Mesothelial cell of epicardium (in vitro differentiated cells): Measurements from ENCODE around the gene INPP5B. TPM values are rescaled to one million over a fixed set of nuclear protein-coding genes. Genes with fewer than 3 reads are reported as not detected.
"Not testable (repeated sequence)": the region's sequence is repeated elsewhere in the genome, so short reads cannot be mapped to it uniquely, and the experiment has no call there.

ENCODE experiments used
- DNase-seq, 2 experiments: peaks; one replicate each; pipeline ENCODE4 v3.0.0; 2021; ENCODE audit warnings: low spot score in 2 of 2; ENCODE audit not compliant: unreplicated experiment in 2 of 2
- H3K27ac Mint-ChIP-seq: 2 replicates; pipeline ENCODE4 v1.8.0; 2021; ENCODE audit warnings: mixed read lengths
- H3K27me3 Mint-ChIP-seq: 2 replicates; pipeline ENCODE4 v1.8.0; 2021; ENCODE audit warnings: low read depth, mixed read lengths
- H3K36me3 Mint-ChIP-seq: 2 replicates; pipeline ENCODE4 v1.8.0; 2021; ENCODE audit warnings: mixed read lengths
- H3K4me1 Mint-ChIP-seq: 2 replicates; pipeline ENCODE4 v1.8.0; 2021; ENCODE audit warnings: mixed read lengths
- H3K4me3 Mint-ChIP-seq: 2 replicates; pipeline ENCODE4 v1.8.0; 2021; ENCODE audit warnings: mild to moderate bottlenecking, moderate library complexity, mixed read lengths
- H3K9me3 Mint-ChIP-seq: 2 replicates; pipeline ENCODE4 v1.8.0; 2021; ENCODE audit warnings: mixed read lengths
- total RNA-seq: library from RNA; stranded (reverse); gene quantifications from 3 replicates; pipeline ENCODE4 v1.2.1, GENCODE V29; 2021
- TF ChIP-seq, protein P1 (sequence below): fragments of 200-600 bp; sonication (generic); IDR thresholded peaks from one replicate; pipeline ENCODE4 v1.5.0; 2021; ENCODE audit warnings: antibody characterized with exemption; ENCODE audit not compliant: unreplicated experiment

The INPP5B gene
- total RNA-seq, 1 donor from 2014 or later: 21.5 TPM

DNA sequence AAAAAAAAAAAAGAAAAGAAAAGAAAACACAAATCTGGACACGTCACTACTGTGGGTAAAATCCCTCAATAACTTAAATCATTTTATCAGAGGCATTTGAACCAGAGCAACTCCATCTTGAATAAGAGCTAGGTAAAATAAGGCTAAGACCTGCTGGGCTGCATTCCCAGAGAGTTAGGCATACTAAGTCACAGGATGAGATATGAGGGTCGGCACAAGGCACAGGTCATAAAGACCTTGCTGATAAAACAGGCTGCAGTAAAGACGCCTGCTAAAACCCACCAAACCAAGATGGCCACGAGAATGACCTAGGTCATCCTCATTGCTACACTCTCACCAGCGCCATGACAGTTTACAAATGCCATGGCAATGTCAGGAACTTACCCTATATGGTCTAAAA is 43.9 kb downstream of the INPP5B start:
- Mint-ChIP-seq H3K27ac (peak overlapping the region; percentile 21), H3K36me3 (peaks cover 29% of the 10 kb centered on the region), H3K4me1 (no peaks in the 10 kb centered on the region), H3K9me3 (peaks cover 13% of the 10 kb centered on the region), H3K4me3 (no peak overlapping the region), H3K27me3 (no peaks in the 10 kb centered on the region)
- no peak for DNase-seq
- TF ChIP-seq, protein P1, sequence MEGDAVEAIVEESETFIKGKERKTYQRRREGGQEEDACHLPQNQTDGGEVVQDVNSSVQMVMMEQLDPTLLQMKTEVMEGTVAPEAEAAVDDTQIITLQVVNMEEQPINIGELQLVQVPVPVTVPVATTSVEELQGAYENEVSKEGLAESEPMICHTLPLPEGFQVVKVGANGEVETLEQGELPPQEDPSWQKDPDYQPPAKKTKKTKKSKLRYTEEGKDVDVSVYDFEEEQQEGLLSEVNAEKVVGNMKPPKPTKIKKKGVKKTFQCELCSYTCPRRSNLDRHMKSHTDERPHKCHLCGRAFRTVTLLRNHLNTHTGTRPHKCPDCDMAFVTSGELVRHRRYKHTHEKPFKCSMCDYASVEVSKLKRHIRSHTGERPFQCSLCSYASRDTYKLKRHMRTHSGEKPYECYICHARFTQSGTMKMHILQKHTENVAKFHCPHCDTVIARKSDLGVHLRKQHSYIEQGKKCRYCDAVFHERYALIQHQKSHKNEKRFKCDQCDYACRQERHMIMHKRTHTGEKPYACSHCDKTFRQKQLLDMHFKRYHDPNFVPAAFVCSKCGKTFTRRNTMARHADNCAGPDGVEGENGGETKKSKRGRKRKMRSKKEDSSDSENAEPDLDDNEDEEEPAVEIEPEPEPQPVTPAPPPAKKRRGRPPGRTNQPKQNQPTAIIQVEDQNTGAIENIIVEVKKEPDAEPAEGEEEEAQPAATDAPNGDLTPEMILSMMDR: no peak

DNA sequence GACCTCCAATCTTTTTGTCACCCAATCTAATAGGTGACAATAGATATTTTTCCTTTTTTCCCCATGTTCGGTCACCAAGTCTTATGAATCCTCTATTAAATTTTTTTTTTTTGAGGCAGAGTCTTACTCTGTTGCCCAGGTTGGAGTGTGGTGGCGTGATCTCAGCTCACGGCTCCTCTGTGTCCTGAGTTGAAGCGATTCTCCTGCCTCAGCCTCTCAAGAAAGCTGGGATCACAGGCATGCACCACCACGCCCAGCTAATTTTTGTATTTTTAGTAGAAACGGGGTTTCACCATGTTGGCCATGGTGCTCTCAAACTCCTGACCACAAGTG is 45.0 kb downstream of the INPP5B start:
- no peak overlapping the region for H3K27ac Mint-ChIP-seq
- H3K27me3 Mint-ChIP-seq: no peaks in the 10 kb centered on the region
- H3K4me3 Mint-ChIP-seq: no peak overlapping the region
- peaks cover 19% of the 10 kb centered on the region for H3K36me3 Mint-ChIP-seq
- TF ChIP-seq, protein P1: no peak
- DNase-seq: no peak
- H3K4me1 Mint-ChIP-seq: no peaks in the 10 kb centered on the region
- H3K9me3 Mint-ChIP-seq: peaks cover 7% of the 10 kb centered on the region

DNA sequence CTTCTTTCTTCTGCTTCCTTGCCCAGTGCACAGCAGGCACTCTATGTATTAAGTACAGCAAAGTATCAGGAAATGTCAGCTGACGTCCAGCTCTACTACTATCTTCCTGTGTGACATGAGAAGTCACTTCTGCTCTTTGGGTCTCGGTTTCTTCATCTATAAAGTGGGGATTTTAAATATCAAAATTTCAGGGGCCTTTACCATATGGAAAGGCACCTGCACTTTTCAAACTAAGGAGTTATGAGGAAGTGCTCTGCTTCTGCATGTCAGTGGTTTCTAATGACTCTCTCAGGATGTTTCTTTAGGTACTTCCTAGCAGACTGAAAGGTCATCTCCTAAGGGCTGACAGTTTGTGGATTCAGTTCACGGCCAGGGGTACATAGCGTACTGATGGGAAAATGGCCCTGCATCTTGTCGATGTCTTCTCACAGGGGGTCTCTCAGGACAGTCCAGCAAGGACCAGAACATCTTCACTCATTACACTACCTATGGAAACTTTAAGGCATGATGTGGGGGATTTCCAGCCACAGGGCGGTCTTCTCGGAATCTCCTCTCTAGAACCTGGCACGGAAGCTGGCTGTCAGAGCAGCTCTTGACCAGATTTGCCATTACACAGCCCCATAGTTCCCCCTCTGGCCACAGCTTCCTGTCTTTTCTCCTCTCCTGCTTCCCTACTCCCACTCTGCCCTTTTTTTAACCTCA is 45.5 kb downstream of the INPP5B start:
- no peaks in the 10 kb centered on the region for H3K4me1 Mint-ChIP-seq
- TF ChIP-seq, protein P1: no peak
- H3K27ac Mint-ChIP-seq: no peak overlapping the region
- no peaks in the 10 kb centered on the region for H3K27me3 Mint-ChIP-seq
- DNase-seq: no peak
- H3K36me3 Mint-ChIP-seq: peaks cover 17% of the 10 kb centered on the region
- no peak overlapping the region for H3K4me3 Mint-ChIP-seq
- peaks cover 4% of the 10 kb centered on the region for H3K9me3 Mint-ChIP-seq

DNA sequence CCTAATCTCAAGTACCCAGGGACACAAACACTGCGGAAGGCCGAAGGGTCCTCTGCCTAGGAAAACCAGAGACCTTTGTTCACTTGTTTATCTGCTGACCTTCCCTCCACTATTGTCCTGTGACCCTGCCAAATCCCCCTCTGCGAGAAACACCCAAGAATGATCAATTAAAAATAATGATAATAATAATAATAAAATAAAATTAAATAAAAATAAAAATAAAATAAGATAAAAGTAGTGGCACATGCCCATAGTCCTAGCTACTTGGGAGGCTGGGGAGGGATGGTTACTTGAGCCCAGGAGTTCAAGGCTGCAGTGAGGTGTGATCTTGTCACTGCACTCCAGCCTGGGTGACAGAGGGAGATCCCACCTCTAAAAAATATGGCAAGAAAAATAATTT is 49.3 kb downstream of the INPP5B start:
- not testable (repeated sequence) for H3K27ac Mint-ChIP-seq, H3K9me3 Mint-ChIP-seq, H3K4me3 Mint-ChIP-seq, H3K27me3 Mint-ChIP-seq, DNase-seq, H3K4me1 Mint-ChIP-seq
- peaks cover 13% of the 10 kb centered on the region for H3K36me3 Mint-ChIP-seq

DNA sequence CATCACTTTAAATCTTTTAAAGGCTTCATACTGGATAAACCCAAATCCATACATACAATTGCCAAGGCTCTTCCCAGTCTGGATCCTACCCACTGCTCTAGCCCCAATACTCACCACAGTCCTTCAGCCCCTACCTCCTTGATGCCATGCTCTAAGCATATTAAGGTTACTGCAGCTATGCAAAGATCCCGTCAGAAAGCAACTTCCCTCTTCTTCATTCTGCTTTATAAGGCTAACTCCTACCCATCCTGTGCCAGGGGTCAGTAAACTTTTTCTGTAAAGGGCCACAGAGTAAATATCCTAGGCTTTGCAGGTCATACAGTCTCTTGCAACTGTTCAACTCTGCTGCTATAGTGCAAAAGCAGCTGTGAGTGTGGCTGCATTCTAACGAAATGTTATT is 53.2 kb downstream of the INPP5B start:
- H3K27me3 Mint-ChIP-seq: no peaks in the 10 kb centered on the region
- H3K4me1 Mint-ChIP-seq: no peaks in the 10 kb centered on the region
- no peak overlapping the region for H3K27ac Mint-ChIP-seq
- TF ChIP-seq, protein P1: no peak
- peaks cover 4% of the 10 kb centered on the region for H3K9me3 Mint-ChIP-seq
- H3K36me3 Mint-ChIP-seq: peaks cover 6% of the 10 kb centered on the region
- DNase-seq: no peak
- no peak overlapping the region for H3K4me3 Mint-ChIP-seq

GRCh38 chr1:37892151-37893047 is 54.5 kb downstream of the INPP5B start:
- Mint-ChIP-seq H3K4me3 (no peak overlapping the region), H3K9me3 (no peaks in the 10 kb centered on the region), H3K27me3 (no peaks in the 10 kb centered on the region), H3K27ac (no peak overlapping the region), H3K36me3 (peaks cover 7% of the 10 kb centered on the region), H3K4me1 (no peaks in the 10 kb centered on the region)
- TF ChIP-seq, protein P1: no peak
- no peak for DNase-seq
